H1 (cell line): ENCODE measurements around the gene MIER1. TPM values are rescaled to one million over a fixed set of nuclear protein-coding genes. Genes with fewer than 3 reads are reported as not detected.

Experiments used
- CTCF ChIA-PET: fragments of 300-600 bp; sonication (Branson Sonifier 250); formaldehyde crosslinking; loops from one replicate; lab custom pipeline; 2021; ENCODE audit not compliant: partially characterized antibody; lab: Charles Lee
- POLR2A ChIA-PET: fragments of 300-600 bp; sonication (Branson Sonifier 250); formaldehyde crosslinking; loops from one replicate; lab custom pipeline; 2021; ENCODE audit warnings: inconsistent platforms; ENCODE audit not compliant: partially characterized antibody; lab: Charles Lee
- DNase-seq, 2 experiments: peaks; one replicate each; pipeline versions ENCODE4 v3.0.0 to v3.0.0-alpha.2; 2010 to 2022; ENCODE audit warnings: low spot score in 2 of 2, low read depth in 1 of 2, mixed read lengths in 1 of 2
- FAIRE-seq: peaks from 2 replicates; lab custom pipeline; 2011; peaks lifted over from hg19 to GRCh38; lab: Jason Lieb, UNC
- H2AFZ ChIP-seq: 2 replicates; pipeline ENCODE4 v1.8.1; 2012; ENCODE audit warnings: low read length, inconsistent platforms
- H2AK5ac ChIP-seq: 2 replicates; pipeline ENCODE4 v1.6.1; 2013; ENCODE audit warnings: low read depth, low read length
- H2BK120ac ChIP-seq: replicated peaks from 2 replicates; pipeline ENCODE3; 2013; ENCODE audit warnings: low read depth, low read length, inconsistent platforms
- H2BK12ac ChIP-seq: 2 replicates; pipeline ENCODE4 v1.6.1; 2013; ENCODE audit warnings: low read depth, low read length
- H2BK15ac ChIP-seq: 2 replicates; pipeline ENCODE4 v1.6.1; 2013; ENCODE audit warnings: low read length
- H2BK20ac ChIP-seq: 2 replicates; pipeline ENCODE4 v1.6.1; 2013; ENCODE audit warnings: low read length
- H2BK5ac ChIP-seq: 2 replicates; pipeline ENCODE4 v1.6.1; 2013; ENCODE audit warnings: low read depth, low read length
- H3K14ac ChIP-seq: 2 replicates; pipeline ENCODE4 v1.6.1; 2013; ENCODE audit warnings: inconsistent platforms; ENCODE audit not compliant: insufficient read length
- H3K18ac ChIP-seq: 2 replicates; pipeline ENCODE4 v1.6.1; 2013; ENCODE audit warnings: low read length; ENCODE audit errors: extremely low read depth
- H3K23ac ChIP-seq: 2 replicates; pipeline ENCODE4 v1.6.1; 2013; ENCODE audit warnings: inconsistent platforms; ENCODE audit not compliant: insufficient read length
- H3K23me2 ChIP-seq: 2 replicates; pipeline ENCODE4 v1.6.1; 2013; ENCODE audit warnings: low read depth, low read length
- H3K27ac ChIP-seq: 2 replicates; pipeline ENCODE4 v1.6.1; 2011; ENCODE audit warnings: low read depth, low read length, inconsistent platforms
- H3K27me3 ChIP-seq, 4 experiments: replicated peaks in 1 of 4; 1 replicate in 1 of 4; 2 replicates in 3 of 4; pipeline versions ENCODE4 v1.6.1 to v1.8.1; 2011 to 2013; ENCODE audit warnings: low read length in 3 of 4, mild to moderate bottlenecking in 3 of 4, inconsistent platforms in 2 of 4, mixed read lengths in 2 of 4, moderate library complexity in 1 of 4; ENCODE audit not compliant: control insufficient read depth in 3 of 4, insufficient read depth in 3 of 4; ENCODE audit errors: extremely low read depth in 1 of 4
- H3K36me3 ChIP-seq, 4 experiments: 2 replicates each; pipeline versions ENCODE4 v1.6.1 to v1.8.1; 2011 to 2013; ENCODE audit warnings: mild to moderate bottlenecking in 4 of 4, low read length in 3 of 4, moderate library complexity in 2 of 4, control low read depth in 1 of 4, inconsistent platforms in 1 of 4; ENCODE audit not compliant: insufficient read depth in 4 of 4, control insufficient read depth in 2 of 4
- H3K4ac ChIP-seq: replicated peaks from 2 replicates; pipeline ENCODE3; 2013; ENCODE audit warnings: low read length, low read depth, mixed read lengths, inconsistent platforms; ENCODE audit not compliant: insufficient read length
- H3K4me1 ChIP-seq, 4 experiments: replicated peaks in 1 of 4; 1 replicate in 1 of 4; 2 replicates in 3 of 4; pipeline versions ENCODE4 v1.6.1 to v1.8.1; 2011 to 2013; ENCODE audit warnings: low read length in 3 of 4, inconsistent platforms in 2 of 4, mixed read lengths in 1 of 4; ENCODE audit not compliant: insufficient read depth in 4 of 4, control insufficient read depth in 3 of 4
- H3K4me2 ChIP-seq, 2 experiments: 2 replicates each; pipeline versions ENCODE4 v1.6.1 to v1.8.1; 2011 to 2013; ENCODE audit warnings: low read depth in 2 of 2, low read length in 2 of 2, control low read depth in 1 of 2, inconsistent platforms in 1 of 2, mild to moderate bottlenecking in 1 of 2; ENCODE audit not compliant: insufficient read depth in 1 of 2
- H3K4me3 ChIP-seq, 4 experiments: fragments of 200-600, 300-600 bp in 1 of 4; sonication (generic), shearing (Covaris generic), sonication (Bioruptor Twin) in 1 of 4; 2 replicates each; pipeline versions ENCODE4 v1.5.1 to v1.8.1; 2011 to 2016; ENCODE audit warnings: low read length in 4 of 4, low read depth in 3 of 4, control low read depth in 2 of 4, inconsistent platforms in 2 of 4, mild to moderate bottlenecking in 2 of 4, mixed read lengths in 1 of 4, moderate library complexity in 1 of 4; ENCODE audit not compliant: insufficient read depth in 2 of 4; ENCODE audit errors: extremely low read depth in 1 of 4
- H3K56ac ChIP-seq: replicated peaks from 2 replicates; pipeline ENCODE3; 2013; ENCODE audit warnings: low read depth, mild to moderate bottlenecking, mixed read lengths, low read length, inconsistent platforms; ENCODE audit not compliant: insufficient read length
- H3K79me1 ChIP-seq: 2 replicates; pipeline ENCODE4 v1.6.1; 2013; ENCODE audit warnings: low read depth, low read length, control low read depth
- H3K79me2 ChIP-seq, 2 experiments: 2 replicates each; pipeline versions ENCODE4 v1.6.1 to v1.8.1; 2012 to 2013; ENCODE audit warnings: low read length in 2 of 2, mild to moderate bottlenecking in 2 of 2, inconsistent platforms in 1 of 2; ENCODE audit not compliant: insufficient read depth in 2 of 2, control insufficient read depth in 1 of 2
- H3K9ac ChIP-seq, 4 experiments: replicated peaks in 1 of 4; 1 replicate in 1 of 4; 2 replicates in 3 of 4; pipeline versions ENCODE4 v1.6.1 to v1.8.1; 2011 to 2013; ENCODE audit warnings: low read depth in 3 of 4, low read length in 3 of 4, control low read depth in 2 of 4, mild to moderate bottlenecking in 2 of 4, moderate library complexity in 2 of 4, inconsistent platforms in 1 of 4; ENCODE audit errors: extremely low read depth in 1 of 4
- H3K9me3 ChIP-seq, 2 experiments: 2 replicates each; pipeline versions ENCODE4 v1.6.1 to v1.8.1; 2012 to 2013; ENCODE audit warnings: mild to moderate bottlenecking in 2 of 2, moderate library complexity in 2 of 2, control low read depth in 1 of 2, inconsistent platforms in 1 of 2, low read depth in 1 of 2, low read length in 1 of 2, mixed read lengths in 1 of 2; ENCODE audit not compliant: insufficient read depth in 2 of 2
- H4K20me1 ChIP-seq, 2 experiments: replicated peaks in 1 of 2; 2 replicates each; pipeline versions ENCODE3 to v1.8.1; 2011 to 2013; ENCODE audit warnings: inconsistent platforms in 2 of 2, low read length in 2 of 2, mild to moderate bottlenecking in 1 of 2; ENCODE audit not compliant: insufficient read depth in 2 of 2, control insufficient read depth in 1 of 2
- H4K5ac ChIP-seq: 2 replicates; pipeline ENCODE4 v1.6.1; 2013; ENCODE audit warnings: low read length, low read depth, mixed read lengths, inconsistent platforms; ENCODE audit not compliant: insufficient read length
- H4K8ac ChIP-seq: 2 replicates; pipeline ENCODE4 v1.8.0; 2013; ENCODE audit warnings: mild to moderate bottlenecking, moderate library complexity, low read length, inconsistent platforms; ENCODE audit not compliant: insufficient read depth; ENCODE audit errors: extremely low read depth
- H4K91ac ChIP-seq: replicated peaks from 2 replicates; pipeline ENCODE3; 2013; ENCODE audit warnings: low read length, mixed read lengths, inconsistent platforms; ENCODE audit not compliant: insufficient read length
- ATF3 ChIP-seq: IDR thresholded peaks from 2 replicates; pipeline ENCODE4 v1.6.1; 2011; ENCODE audit warnings: low read depth, mild to moderate bottlenecking, low read length; ENCODE audit not compliant: insufficient read depth
- CTCF ChIP-seq, 3 experiments: IDR thresholded peaks; 1 replicate in 2 of 3; 2 replicates in 1 of 3; pipeline versions ENCODE4 v1.5.1 to v1.6.1; 2011; ENCODE audit warnings: low read length in 3 of 3, mild to moderate bottlenecking in 3 of 3, inconsistent platforms in 2 of 3, low read depth in 1 of 3, moderate library complexity in 1 of 3; ENCODE audit not compliant: insufficient read depth in 1 of 3; ENCODE audit errors: control extremely low read depth in 1 of 3
- HDAC6 ChIP-seq: IDR thresholded peaks from one replicate; pipeline ENCODE4 v1.7.1; 2012; ENCODE audit warnings: low read depth, mild to moderate bottlenecking, inconsistent platforms, low read length, moderate library complexity
- SAP30 ChIP-seq: fragments of 300-600 bp; sonication (generic); IDR thresholded peaks from 2 replicates; pipeline ENCODE4 v1.7.1; 2012; ENCODE audit warnings: low read length, moderate library complexity, mild to moderate bottlenecking, inconsistent platforms; ENCODE audit not compliant: insufficient read depth, insufficient replicate concordance
- TCF12 ChIP-seq: IDR thresholded peaks from 2 replicates; pipeline ENCODE4 v1.6.1; 2011; ENCODE audit warnings: low read depth, mild to moderate bottlenecking, low read length
- WGBS, 2 experiments: shearing (Covaris generic) in 1 of 2; methylation state at CpG; one replicate each; pipeline versions ENCODE4 v1.1.6 to v1.1.7; 2013 to 2015; ENCODE audit warnings: low lambda C conversion rate in 2 of 2, mixed read lengths in 2 of 2, inconsistent platforms in 1 of 2, low coverage in 1 of 2, missing lambda C conversion rate in 1 of 2; ENCODE audit not compliant: insufficient replicate concordance in 2 of 2, insufficient coverage in 1 of 2, insufficient read length in 1 of 2; ENCODE audit errors: extremely low coverage in 1 of 2, missing lambda C conversion rate in 1 of 2; 5-methylcytosine and 5-hydroxymethylcytosine counted together
- polyA plus RNA-seq, 7 experiments: library from polyadenylated mRNA; depleted of rRNA in 3 of 7; stranded (reverse) in 5 of 7; unstranded in 2 of 7; fragments of >200 nt in 5 of 7; fragments of 200-250 nt in 2 of 7; gene quantifications; 1 replicate in 5 of 7; 2 replicates in 1 of 7; 4 replicates in 1 of 7; pipeline versions ENCODE4 v1.2.1 to v1.2.3, GENCODE V29; 2011 to 2013; ENCODE audit warnings: missing spikeins in 2 of 7, mixed read lengths in 2 of 7
- total RNA-seq: library from RNA; stranded (reverse); fragmentation: NEBNext Ultra II Directional; extraction: Animal tissue kit (Norgen Biotek cat#: 25700); gene quantifications from 2 replicates; pipeline ENCODE4 v1.2.1, GENCODE V29; 2021

Gene MIER1
- total and polyA plus RNA-seq, 2 of the 8 experiments (the other 6 are each of a cell fraction or from before 2014, with no cell fraction given): 5.2 to 33.5 TPM

GRCh38 chr1:66889030-66889429, 35.8 kb upstream of the MIER1 start:
- Histone ChIP-seq H3K79me2 (no peaks in the 10 kb centered on the region), H3K18ac (no peak overlapping the region), H3K4me3 (no peak overlapping the region), H4K8ac (no peak overlapping the region), H3K23me2 (no peaks in the 10 kb centered on the region), H3K79me1 (no peaks in the 10 kb centered on the region), H4K5ac (no peak overlapping the region), H2AFZ (no peak overlapping the region; the same call in 1 of the 2 replicates), H2BK20ac (no peak overlapping the region), H3K9ac (no peak overlapping the region), H3K4me2 (no peak overlapping the region), H4K91ac (no peak overlapping the region), H2BK12ac (no peak overlapping the region), H2BK5ac (no peak overlapping the region), H4K20me1 (no peaks in the 10 kb centered on the region), H2BK120ac (no peak overlapping the region), H3K4me1 (no peaks in the 10 kb centered on the region), H2AK5ac (no peak overlapping the region), H3K27me3 (no peaks in the 10 kb centered on the region), H3K9me3 (no peaks in the 10 kb centered on the region), H2BK15ac (no peak overlapping the region), H3K23ac (no peak overlapping the region), H3K27ac (no peak overlapping the region), H3K56ac (no peak overlapping the region), H3K36me3 (no peaks in the 10 kb centered on the region), H3K14ac (no peak overlapping the region), H3K4ac (no peak overlapping the region)
- 95% methylated on average over 1 of the region's 1 CpG; no CpG with 5 or more reads in 1 of the 2 experiments for WGBS, 2 experiments
- no peak for DNase-seq
- FAIRE-seq: no peak
- ChIA-PET CTCF (interaction anchor here (0.6 kb wide), 1 partner anchor 458 kb away, joined by 3 read pairs; no protein-coding TSS in a partner anchor), POLR2A (no interaction called here)
- TF ChIP-seq SAP30 (no peak), CTCF (IDR thresholded peaks at IDR 0.05; ENCODE audit: control extremely low read depth in 1 of 3, insufficient read depth in 1 of 3, low read depth in 1 of 3, low read length in 3 of 3) (no peak), ATF3 (no peak), TCF12 (no peak), HDAC6 (no peak)
